GM20000 (cell line): ENCODE measurements around the gene CDKN2A.

ENCODE experiments used
- DNase-seq: peaks from one replicate; pipeline ENCODE4 v3.0.0; 2012; ENCODE audit warnings: low spot score
- CTCF ChIP-seq: IDR thresholded peaks from 2 replicates; pipeline ENCODE4 v1.5.1; 2012; ENCODE audit warnings: mild to moderate bottlenecking, control low read depth; ENCODE audit errors: extremely low read depth, missing control alignments

The CDKN2A gene

GRCh38 chr9:21933865-21934264, 60.3 kb downstream of the CDKN2A start:
- no peak for DNase-seq
- no peak for TF ChIP-seq CTCF

- DNase-seq, result no peak
- TF ChIP-seq CTCF, result no peak
Observed at GRCh38 chr9:21933281-21933680, 60.9 kb downstream of the CDKN2A start.

GRCh38 chr9:21931428-21931827, 62.8 kb downstream of the CDKN2A start:
- no peak for DNase-seq
- no peak for TF ChIP-seq CTCF

GRCh38 chr9:21927752-21928151, 66.4 kb downstream of the CDKN2A start:
- no peak for DNase-seq
- TF ChIP-seq CTCF, result no peak

- TF ChIP-seq CTCF, result no peak
Observed at GRCh38 chr9:21923694-21924093, 70.5 kb downstream of the CDKN2A start.

GRCh38 chr9:21919377-21920362, 74.5 kb downstream of the CDKN2A start:
- no peak for TF ChIP-seq CTCF
- DNase-seq, result peak; percentile 16

More at GRCh38 chr9:21923694-21924093, 70.5 kb downstream of the CDKN2A start:
- no peak for DNase-seq
